Tibial nerve (tissue), 3 donors: Measurements from ENCODE around the gene GBGT1.

Source experiments
- EP300 ChIP-seq, 2 donors: sonication (generic); formaldehyde crosslinking; IDR thresholded peaks; one replicate each; pipeline ENCODE4 v1.6.1; 2017; ENCODE audit warnings: antibody characterized with exemption in 2 of 2, mild to moderate bottlenecking in 1 of 2
- POLR2A ChIP-seq, 2 donors: fragments of 450-650 bp; IDR thresholded peaks; one replicate each; pipeline ENCODE4 v1.6.1; 2017; ENCODE audit warnings: antibody characterized with exemption in 2 of 2, mild to moderate bottlenecking in 2 of 2, moderate library complexity in 2 of 2

DNA sequence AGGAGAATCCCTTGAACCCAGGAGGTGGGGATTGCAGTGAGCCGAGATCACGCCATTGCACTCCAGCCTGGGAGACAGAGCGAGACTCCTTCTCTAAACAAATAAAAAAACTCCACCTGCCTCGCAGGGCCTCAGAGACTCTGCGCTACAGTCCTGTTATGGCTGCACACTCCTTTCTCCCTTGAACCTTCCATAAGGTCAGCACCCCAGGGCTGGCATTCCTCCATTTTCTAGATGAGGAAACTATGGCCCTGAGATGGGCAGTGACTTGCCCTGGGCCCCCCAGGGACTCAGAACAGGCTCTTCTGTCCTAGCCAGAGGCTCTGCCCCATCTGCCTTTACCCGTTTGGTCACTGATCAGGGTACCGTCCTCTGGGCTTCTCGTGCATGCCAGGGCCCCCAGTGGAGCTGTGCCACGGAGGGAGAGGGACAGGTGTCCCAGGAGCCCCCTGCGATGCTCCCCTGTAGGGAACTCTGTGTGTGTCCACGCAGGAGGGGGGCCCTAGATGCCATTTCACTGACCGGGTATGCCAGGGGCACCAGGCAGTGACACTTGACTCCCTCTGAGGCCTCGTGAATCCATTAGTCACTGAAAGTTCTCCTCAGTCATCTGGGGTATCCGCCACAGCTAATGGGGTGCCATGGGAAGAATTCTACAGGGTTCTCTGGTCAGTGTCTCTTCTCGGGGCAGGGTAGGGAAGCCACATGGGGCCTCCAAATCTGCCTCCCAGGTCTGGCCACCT is 58.8 kb downstream of the GBGT1 start:
- TF ChIP-seq EP300 (IDR thresholded peaks at IDR 0.05) (no peak), POLR2A (IDR thresholded peaks at IDR 0.05) (no peak)
